GM23338 (cell line): ENCODE measurements around the gene MFSD6. TPM values are rescaled to one million over a fixed set of nuclear protein-coding genes. Genes with fewer than 3 reads are reported as not detected.

Experiments used
- ATAC-seq: fragments of 200-7000 bp; cut with Tn5 transposase; 3 replicates; pipeline ENCODE4 v1.9.1; 2020
- DNase-seq: peaks from one replicate; pipeline ENCODE4 v3.0.0-alpha.2; 2015; ENCODE audit warnings: low spot score
- H2AFZ ChIP-seq: fragments of 200-600 bp; sonication (generic); 2 replicates; pipeline ENCODE4 v1.8.0; 2016; ENCODE audit warnings: antibody characterized with exemption, mild to moderate bottlenecking, moderate library complexity
- H3F3A ChIP-seq: fragments of 200-600 bp; sonication (generic); replicated peaks from 2 replicates; pipeline ENCODE4 v1.8.0; 2017; ENCODE audit warnings: antibody characterized with exemption, mixed run types, low read depth
- H3K27ac ChIP-seq: fragments of 200-600 bp; sonication (generic); 2 replicates; pipeline ENCODE4 v1.6.1; 2016; ENCODE audit warnings: low read depth
- H3K27me3 ChIP-seq: fragments of 200-600 bp; sonication (generic); 2 replicates; pipeline ENCODE4 v1.8.0; 2016; ENCODE audit warnings: mild to moderate bottlenecking, mixed run types, moderate library complexity; ENCODE audit not compliant: insufficient read depth
- H3K36me3 ChIP-seq: fragments of 200-600 bp; sonication (generic); 2 replicates; pipeline ENCODE4 v1.8.0; 2016; ENCODE audit warnings: mild to moderate bottlenecking; ENCODE audit not compliant: insufficient read depth
- H3K4me1 ChIP-seq: fragments of 200-600 bp; sonication (generic); 2 replicates; pipeline ENCODE4 v1.8.0; 2016; ENCODE audit warnings: mild to moderate bottlenecking, moderate library complexity; ENCODE audit not compliant: insufficient read depth
- H3K4me2 ChIP-seq: fragments of 200-600 bp; sonication (generic); 2 replicates; pipeline ENCODE4 v1.7.1; 2017; ENCODE audit warnings: mixed run types
- H3K4me3 ChIP-seq: fragments of 200-600 bp; sonication (generic); 2 replicates; pipeline ENCODE4 v1.6.1; 2016; ENCODE audit warnings: mixed run types
- H3K79me2 ChIP-seq: fragments of 200-600 bp; sonication (generic); replicated peaks from 2 replicates; pipeline ENCODE4 v1.8.0; 2017; ENCODE audit warnings: mild to moderate bottlenecking; ENCODE audit not compliant: insufficient read depth
- H3K9me2 ChIP-seq: fragments of 200-600 bp; sonication (generic); 2 replicates; pipeline ENCODE4 v1.8.0; 2017; ENCODE audit not compliant: insufficient read depth
- H4K20me1 ChIP-seq: fragments of 200-600 bp; sonication (generic); replicated peaks from 2 replicates; pipeline ENCODE4 v1.8.0; 2017; ENCODE audit warnings: mild to moderate bottlenecking; ENCODE audit not compliant: insufficient read depth
- H3K27ac Mint-ChIP-seq: 2 replicates; pipeline ENCODE4 v1.8.0; 2020; ENCODE audit warnings: inconsistent platforms, mild to moderate bottlenecking, moderate library complexity, mixed read lengths
- H3K27me3 Mint-ChIP-seq: 3 replicates; pipeline ENCODE4 v1.8.0; 2022; ENCODE audit warnings: low read depth, mild to moderate bottlenecking, moderate library complexity, mixed read lengths, inconsistent platforms; ENCODE audit not compliant: insufficient read depth, poor library complexity
- H3K36me3 Mint-ChIP-seq: 3 replicates; pipeline ENCODE4 v1.8.0; 2021; ENCODE audit warnings: low read depth, mild to moderate bottlenecking, inconsistent platforms, moderate library complexity, mixed read lengths
- H3K4me1 Mint-ChIP-seq: 3 replicates; pipeline ENCODE4 v1.8.0; 2020; ENCODE audit warnings: mild to moderate bottlenecking, inconsistent platforms, mixed read lengths
- H3K4me3 Mint-ChIP-seq: 3 replicates; pipeline ENCODE4 v1.8.0; 2021; ENCODE audit warnings: moderate library complexity, mild to moderate bottlenecking, inconsistent platforms, mixed read lengths
- H3K9me3 Mint-ChIP-seq: 3 replicates; pipeline ENCODE4 v1.8.0; 2020; ENCODE audit warnings: moderate library complexity, mild to moderate bottlenecking, inconsistent platforms, mixed read lengths
- CTCF ChIP-seq, 2 experiments: fragments of 200-600 bp in 1 of 2; sonication (generic) in 1 of 2; conservative IDR thresholded peaks; 2 replicates each; pipeline versions ENCODE4 v1.5.1 to v1.6.1; 2016 to 2017; ENCODE audit warnings: antibody characterized with exemption in 2 of 2, low read depth in 2 of 2, mild to moderate bottlenecking in 2 of 2, moderate library complexity in 1 of 2
- ETS1 ChIP-seq: IDR thresholded peaks from 2 replicates; pipeline ENCODE4 v1.6.1; 2016; ENCODE audit warnings: antibody characterized with exemption
- polyA plus RNA-seq: library from polyadenylated mRNA; unstranded; fragments of >200 nt; fragmentation: Nextera tagmentation; extraction: Ambion mirVana; gene quantifications from 2 replicates; pipeline ENCODE4 v1.2.1, GENCODE V29; 2016
- total RNA-seq: library from RNA; depleted of rRNA; stranded (reverse); fragments of >200 nt; shearing (Covaris generic); gene quantifications from 2 replicates; pipeline ENCODE4 v1.2.3, GENCODE V29; 2014; rRNA removed

MFSD6 gene
- total and polyA plus RNA-seq, 2 experiments from 2014 or later = 2.3 to 9.6 TPM

- no peaks in the 10 kb centered on the region for H3K27me3 Mint-ChIP-seq
- DNase-seq = peak; percentile 44
- peak; percentile 29; the same call in 1 of the 3 replicates for ATAC-seq
Measured at GRCh38 chr2:190550137-190550536, 142.0 kb downstream of the MFSD6 start.

More at GRCh38 chr2:190550137-190550536, 142.0 kb downstream of the MFSD6 start:
- TF ChIP-seq CTCF (conservative IDR thresholded peaks at IDR 0.05; ENCODE audit: low read depth in 2 of 2) = peak; percentile 35 to 48; a peak in 3 of 4 replicates
- TF ChIP-seq ETS1 = no peak
- H3K9me2 ChIP-seq = no peaks in the 10 kb centered on the region
- H3K79me2 ChIP-seq = no peaks in the 10 kb centered on the region
- H4K20me1 ChIP-seq = no peaks in the 10 kb centered on the region
- H3K4me3 Mint-ChIP-seq = no peak overlapping the region
- no peak overlapping the region for H2AFZ ChIP-seq
- H3K4me2 ChIP-seq = no peak overlapping the region
- H3K4me3 ChIP-seq = no peak overlapping the region
- no peaks in the 10 kb centered on the region for H3F3A ChIP-seq
- H3K4me1 ChIP-seq = no peaks in the 10 kb centered on the region
- H3K27ac Mint-ChIP-seq = no peak overlapping the region
- peaks cover 5% of the 10 kb centered on the region; the same call in 1 of the 3 replicates for H3K4me1 Mint-ChIP-seq
- no peaks in the 10 kb centered on the region for H3K36me3 ChIP-seq
- no peaks in the 10 kb centered on the region for H3K27me3 ChIP-seq
- H3K27ac ChIP-seq = no peak overlapping the region
- H3K36me3 Mint-ChIP-seq = no peaks in the 10 kb centered on the region
- no peaks in the 10 kb centered on the region for H3K9me3 Mint-ChIP-seq

Other genes starting within 250 kb of the MFSD6 start
- 25.7 and 25.8 TPM in 2 replicates for gene HIBCH, start 88.5 kb upstream of the MFSD6 start, total RNA-seq
- 37.7 and 42.3 TPM in 2 replicates for gene HIBCH, start 88.5 kb upstream of the MFSD6 start, polyA plus RNA-seq
- 0.31 and 6.5 TPM in 2 replicates for gene INPP1, start 64.8 kb upstream of the MFSD6 start, total RNA-seq
- 1.9 and 2.6 TPM in 2 replicates for gene INPP1, start 64.8 kb upstream of the MFSD6 start, polyA plus RNA-seq
- 4.0 and 7.0 TPM in 2 replicates for gene NEMP2, start 126.4 kb downstream of the MFSD6 start, total RNA-seq
- 0.99 and 1.2 TPM in 2 replicates for gene NEMP2, start 126.4 kb downstream of the MFSD6 start, polyA plus RNA-seq
- gene NAB1, start 240.7 kb downstream of the MFSD6 start, total RNA-seq = 35.9 and 40.2 TPM in 2 replicates
- 8.3 and 10.4 TPM in 2 replicates for gene NAB1, start 240.7 kb downstream of the MFSD6 start, polyA plus RNA-seq